ENCODE data around the gene COL23A1.

Gene COL23A1

DNA sequence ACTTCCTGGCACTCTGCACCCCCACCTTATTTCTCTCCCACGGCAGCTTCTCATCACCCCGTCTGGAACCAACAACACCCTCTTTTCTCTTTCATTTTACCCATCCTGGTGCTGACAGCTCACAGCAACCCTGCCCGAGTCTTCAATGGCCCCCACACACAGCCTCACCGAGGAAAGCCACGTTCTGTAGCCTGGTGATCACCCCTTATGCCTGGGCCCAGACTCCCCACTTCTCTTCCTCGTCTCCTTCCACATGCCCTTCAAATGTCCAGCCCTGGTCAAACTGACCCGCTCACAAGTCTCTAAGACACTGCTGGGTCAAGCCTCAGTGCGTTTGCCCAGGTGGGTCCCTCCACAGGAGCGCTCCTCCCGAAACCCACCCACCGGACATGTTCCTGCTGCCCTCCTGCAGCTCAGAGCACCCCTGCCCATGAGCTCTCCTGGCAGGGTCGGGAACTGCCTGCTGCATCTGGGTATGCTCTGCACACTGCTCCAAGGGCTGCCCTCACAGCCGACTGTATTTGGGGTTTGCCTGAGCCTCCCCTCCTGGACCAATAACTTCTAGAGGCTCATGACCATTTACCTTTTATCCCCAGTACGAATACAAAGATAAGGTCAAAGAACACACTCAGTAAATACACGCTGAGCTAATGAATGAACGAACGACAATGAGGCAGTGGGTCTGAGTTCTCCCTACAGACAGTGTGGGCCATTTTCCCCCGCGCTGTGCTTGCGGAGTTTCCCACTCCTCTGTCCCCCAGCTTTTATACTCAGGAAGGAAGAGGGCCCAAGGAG is 202.9 kb downstream of the COL23A1 start:
- no peak for DNase-seq

DNA sequence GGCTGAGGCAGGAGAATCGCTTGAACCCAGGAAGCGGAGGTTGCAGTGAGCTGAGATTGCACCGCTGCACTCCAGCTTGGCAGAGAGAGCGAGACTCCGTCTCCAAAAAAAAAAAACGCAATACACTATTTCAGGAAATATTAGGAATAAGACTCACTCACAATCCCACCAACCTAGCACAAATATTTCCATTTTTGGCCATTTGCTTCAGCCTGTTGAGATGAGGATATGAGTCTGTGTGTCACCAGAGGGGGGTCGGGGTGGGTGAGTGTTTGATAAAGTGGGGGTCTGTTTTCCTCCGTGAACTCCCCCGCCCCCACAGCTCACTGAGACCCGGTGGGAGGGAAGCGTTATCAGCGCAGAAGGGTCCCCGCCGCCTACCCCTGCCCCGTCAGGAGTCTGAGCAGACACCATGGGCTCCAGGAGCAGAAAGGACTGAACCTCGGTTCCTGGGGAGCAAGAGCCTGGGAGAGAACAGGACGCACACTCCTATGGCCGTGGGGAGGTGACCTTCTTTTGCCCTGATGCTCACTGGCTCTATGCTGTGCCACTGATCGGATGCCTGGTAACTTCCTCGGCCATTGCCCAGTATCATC is 203.8 kb downstream of the COL23A1 start:
- DNase-seq: no peak

DNA sequence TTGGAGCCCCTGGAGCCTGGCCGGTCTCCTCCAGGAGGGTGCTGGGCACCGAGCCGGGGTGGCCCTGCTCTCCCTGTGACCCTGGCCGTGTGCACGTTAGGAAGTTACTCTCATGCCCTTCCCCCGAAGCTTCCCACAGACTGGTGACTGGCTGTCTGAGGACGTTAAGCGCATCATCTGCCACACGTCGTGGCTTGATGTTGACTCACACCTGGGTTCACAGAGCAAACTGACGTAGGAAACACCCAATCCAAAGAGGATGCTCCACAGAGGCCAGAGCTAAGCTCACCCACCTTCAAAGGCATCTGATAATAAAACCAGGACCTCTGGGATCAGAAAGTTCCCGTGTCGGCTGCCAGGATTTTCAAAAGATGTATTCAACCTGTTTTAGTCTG is 204.7 kb downstream of the COL23A1 start:
- no peak for DNase-seq

DNA sequence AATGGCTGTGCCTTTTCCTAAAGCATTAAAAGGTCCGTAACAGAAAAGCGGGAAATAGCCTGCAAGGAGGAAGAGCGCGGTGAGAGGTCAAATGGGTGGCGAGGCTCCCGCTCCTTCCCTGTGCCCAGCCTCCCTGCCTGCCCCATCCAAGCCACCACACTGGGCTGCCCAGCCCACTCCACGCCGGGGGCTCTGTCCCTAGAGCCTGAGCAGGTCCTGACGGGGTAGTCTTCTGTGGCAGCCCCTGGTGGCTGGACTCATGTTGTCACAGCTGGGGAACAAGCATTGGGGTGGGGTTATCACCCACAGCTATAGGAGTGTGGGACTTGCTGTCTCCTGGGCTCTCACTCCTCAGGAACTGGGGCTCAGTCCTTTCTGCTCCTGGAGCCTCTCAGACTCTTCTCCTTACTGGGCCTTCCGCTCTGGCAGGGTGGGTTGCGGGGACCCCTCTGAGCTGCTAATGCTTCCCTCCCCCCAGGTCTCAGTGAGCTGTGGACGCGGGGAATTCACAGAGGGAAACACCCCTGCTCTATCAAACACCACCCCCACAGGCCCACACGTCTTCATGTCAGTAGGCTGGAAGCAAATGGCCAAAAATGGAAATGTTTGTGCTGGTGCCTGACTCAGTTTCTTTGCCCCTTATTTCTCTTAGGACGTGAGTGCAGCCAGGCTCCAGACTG is 205.2 kb downstream of the COL23A1 start:
- no peak for DNase-seq

DNA sequence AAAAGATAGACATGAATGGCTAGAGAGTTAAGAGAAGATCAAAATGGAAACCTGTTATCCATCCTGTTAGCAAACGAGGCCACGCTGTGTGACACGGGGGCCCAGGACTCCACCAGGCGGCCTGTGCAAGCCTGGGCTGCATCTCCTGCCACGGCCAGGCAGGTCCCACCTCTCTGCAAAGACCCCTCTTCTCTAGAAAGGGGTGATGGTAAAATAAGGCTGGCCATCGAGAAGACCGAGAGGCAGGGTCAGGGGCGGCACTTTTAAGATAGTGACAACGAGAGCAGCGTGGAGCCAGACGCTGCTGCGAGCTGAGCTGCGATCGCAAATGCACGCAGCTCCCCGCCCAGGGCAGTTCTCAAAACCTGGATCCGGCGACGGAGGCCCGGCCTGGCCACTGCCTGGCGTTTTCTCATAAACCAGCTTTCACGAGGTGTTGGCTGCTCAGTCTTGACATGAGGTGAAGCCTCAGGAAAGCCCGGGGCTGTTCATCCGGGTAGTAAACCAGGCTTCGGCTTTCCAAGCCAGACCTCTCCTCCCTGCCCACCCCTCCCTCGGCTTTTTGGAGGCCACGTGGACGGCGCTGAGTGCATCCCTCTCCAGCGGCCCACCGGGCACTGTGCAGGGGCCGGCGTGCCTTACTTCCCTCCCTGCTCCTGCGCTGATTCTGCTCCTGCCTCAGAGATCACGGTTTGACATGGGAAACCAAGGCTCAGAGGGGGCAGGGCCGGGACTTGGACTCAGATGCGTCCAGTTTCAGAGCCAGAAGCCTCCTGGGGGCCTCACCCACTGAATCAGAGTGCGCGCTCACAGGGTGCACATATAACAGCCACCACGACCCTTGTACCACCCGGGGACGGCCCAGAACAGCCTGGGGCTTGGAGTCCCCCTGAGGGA is 206.0 kb downstream of the COL23A1 start:
- DNase-seq: no peak

DNA sequence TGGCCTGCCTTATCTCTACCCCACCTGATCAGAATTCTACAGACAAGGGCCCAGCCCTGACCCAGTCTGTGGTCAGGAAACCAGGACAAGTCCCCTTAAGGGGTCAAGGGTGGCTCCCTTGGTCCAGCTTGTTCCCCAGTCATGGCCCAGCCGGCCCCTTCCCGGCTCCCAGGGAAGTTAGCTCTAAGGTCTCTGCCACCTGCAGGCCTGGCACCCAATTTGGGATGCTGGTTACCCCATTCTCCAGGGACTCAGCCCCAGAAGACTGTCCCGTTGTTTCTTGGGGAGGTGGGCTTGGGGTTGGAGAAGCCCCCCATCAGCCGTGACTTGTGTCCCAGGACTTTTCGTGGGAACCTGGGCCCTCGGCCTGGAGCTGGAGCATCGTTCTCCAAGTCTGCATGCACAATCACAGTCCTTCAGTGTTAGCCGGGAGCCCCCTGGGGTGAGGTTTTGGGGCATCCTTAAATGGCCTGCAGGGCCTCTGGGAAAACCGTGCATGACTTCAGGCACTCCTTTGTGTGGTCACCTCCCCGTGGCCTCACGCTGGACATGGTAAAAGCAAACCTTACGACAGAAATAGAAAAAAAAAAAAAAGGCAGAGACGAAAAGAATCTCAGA is 206.8 kb downstream of the COL23A1 start:
- no peak for DNase-seq

DNA sequence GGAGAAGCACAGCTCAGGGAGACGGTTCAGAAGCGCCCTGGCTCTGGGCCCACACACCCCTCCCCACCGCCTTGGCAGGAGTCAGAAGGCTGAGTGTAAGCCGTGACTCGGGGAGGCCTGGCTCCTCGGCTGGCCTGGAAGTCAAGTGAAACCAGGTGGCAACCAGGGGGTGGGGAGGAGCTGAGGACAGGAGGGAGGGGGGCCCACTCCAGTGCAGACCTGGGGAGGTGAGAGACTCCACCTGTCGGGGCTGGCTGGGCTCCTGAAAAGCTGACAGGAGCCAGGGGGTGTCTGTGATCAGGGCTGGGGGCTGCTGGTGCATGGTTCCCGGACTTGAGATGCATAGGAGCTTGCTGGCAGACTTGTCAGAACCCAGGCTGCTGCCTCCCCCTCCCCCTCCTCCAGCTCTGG is 207.4 kb downstream of the COL23A1 start:
- no peak for DNase-seq

DNA sequence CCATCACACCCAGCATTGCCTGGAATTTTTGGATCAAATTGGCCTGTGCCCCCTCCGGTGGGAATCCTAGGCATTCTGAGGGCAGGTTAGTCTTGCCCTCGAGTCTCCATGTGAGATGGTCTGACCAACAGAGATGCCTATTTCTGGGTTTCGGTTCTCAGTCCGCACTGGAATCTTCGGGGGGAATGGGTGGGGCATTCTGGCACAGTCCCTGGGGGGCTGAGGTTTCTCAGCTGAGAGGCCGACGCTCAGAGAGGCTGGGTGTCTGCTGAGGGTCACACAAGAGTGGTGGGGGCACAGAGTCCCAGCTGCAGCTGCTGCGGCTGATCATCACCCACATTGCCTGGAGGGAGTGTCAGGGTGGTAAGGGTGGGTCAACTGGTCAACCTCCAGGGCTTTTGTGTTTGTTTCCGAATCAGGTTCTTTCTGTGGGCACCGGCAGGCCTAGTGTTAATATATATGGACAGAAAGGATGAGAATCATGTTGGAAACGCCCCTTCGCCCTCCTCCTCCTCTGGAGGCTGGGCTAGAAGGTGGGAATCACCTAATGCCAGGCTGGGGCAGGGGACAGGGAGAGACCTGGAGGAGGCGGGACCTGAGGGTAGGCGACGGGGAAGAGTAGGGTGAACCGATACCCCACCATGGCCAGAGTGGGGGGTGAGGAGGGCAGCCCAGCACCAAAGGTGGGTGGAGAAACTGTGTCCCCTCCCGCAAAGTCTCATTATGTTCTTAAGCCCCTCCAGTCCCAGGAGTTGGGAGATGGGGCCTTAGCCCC is 208.1 kb downstream of the COL23A1 start:
- no peak for DNase-seq

DNA sequence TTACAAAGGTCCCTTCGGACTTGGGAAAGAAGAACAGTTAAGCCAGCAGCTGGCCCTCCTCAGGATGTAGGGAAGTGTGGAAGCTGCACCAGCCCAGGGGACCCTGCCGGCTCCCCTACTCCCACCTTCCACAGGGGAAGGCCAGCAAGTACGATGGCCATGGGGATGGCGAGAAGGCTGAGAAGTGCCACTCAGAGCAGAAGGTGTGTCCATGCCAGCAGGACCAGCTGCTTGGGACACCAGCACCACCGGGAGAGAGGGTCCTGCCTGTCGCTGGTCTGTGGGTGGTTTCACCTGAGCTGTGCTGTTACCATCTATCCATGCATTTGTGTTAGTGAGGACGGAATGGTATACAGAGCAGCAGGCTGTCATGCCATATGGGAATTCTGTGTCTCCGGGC is 209.0 kb downstream of the COL23A1 start:
- no peak for DNase-seq

DNA sequence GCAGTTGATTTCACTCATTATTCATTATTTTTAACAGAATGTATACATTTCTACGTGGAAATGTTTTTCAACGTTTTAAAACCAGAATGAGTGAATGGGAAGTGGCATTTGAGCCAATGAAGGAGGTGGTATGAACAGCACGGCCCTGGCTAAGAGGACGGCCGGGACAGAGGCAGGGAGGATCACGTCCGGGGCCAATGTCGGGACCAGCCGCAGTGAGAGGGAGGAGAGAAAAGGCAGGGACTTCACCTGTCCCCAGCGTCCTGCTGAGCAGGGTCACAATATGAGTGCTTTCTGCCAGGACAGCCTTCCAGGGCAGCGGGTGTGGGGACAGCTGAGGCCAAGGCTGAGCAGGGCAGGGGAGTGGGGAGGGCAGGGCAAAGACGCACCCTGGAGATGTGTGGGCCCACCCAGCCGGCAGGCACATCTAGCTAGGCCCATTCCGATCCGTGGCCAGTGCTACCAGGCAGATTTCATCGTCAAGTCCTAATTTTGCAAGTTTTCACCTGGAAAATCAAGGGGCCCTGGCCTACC is 209.6 kb downstream of the COL23A1 start:
- DNase-seq: no peak

DNA sequence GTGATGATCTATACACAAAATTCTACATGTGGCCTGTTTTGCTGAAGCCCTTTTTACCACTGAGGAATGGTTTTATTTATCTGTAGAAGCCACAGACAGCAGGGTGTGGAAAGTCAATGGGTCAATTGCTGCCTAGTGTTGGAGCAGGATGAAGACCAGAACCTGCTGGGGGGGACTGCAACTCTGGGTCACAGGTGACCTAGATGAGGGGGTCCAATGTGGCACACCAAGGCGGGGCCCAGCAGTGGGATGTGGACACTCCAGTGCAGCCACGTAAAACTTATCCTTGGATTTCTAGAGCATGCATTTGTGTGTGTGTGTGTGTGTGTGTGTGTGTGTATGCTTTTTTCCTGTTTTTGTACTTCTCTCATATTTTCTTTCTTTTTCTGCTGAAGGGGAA is 210.1 kb downstream of the COL23A1 start:
- no peak for DNase-seq

DNA sequence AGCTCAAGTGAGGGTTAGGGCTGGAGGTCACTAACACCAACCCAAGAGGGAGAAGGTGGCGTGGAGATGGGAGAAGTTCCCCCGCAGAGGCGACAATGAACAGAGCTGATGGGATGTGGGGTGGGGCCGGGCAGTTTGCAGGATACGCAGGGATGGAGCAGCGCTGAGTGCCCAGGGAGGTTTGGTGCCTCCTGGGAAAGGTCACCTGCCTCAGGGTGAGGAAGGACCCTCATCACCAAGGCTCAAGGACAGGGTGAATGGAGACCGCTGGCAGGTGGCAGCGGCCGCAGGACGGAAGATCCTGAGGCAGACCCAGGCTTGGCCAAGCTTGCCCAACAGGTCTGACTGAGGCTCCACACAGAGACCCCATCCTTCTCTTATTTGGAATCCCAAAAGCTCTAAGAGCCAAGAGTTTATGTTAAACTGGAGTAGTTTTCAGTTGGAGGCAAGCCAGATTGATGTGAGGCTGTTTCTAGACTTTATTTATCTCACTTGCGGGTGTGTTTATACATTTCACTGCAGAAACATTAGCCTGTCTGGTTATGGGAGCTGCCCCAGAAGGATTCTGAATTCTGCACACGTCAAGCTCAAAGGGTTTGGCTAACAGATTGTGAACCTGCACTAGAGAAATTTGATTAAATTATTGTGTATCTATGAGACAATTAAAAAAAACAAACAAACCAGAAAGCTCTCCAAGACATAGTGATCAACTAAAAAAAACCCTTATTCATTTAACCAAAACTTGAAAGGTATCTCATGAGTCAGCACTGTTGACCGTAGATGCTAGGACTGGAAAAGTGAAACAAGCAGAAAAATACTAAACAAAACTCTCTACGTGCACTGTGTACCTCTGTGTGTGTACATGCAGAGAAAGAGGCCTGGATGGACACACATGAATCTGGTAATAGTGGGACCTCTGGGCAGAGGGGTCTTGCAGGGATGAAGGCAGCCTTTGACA is 211.4 kb downstream of the COL23A1 start:
- DNase-seq: no peak

DNA sequence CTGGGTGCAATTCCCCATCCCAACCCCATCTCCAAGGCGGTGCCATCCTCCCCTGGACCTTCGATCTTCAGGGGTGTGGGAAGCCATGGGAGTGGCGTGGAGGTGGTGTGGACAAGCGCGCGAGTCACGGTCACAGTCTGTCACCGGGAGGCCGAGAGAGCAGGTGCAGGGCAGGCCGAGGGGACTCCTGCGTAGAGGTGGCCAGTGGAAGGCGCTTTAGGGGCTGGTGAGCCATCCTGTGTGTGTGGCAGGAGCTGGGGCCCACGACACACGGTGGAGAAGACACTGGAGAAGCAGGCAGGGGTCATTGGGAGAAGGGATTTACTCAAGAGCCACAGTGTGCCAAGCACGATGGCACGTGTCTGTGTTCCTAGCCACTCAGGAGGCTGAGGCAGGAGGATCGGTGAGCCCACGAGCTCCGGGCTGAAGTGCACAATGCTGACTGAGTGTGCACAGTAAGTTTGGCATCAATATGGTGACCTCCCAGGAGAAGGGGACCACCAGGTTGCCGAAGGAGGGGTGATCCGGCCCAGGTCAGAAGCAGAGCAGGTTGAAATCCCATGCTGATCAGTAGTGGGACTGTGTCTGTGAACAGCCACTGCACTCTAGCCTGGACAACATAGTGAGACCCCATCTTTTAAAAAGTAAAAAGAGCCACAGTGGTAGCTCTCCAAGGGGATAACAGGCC is 212.5 kb downstream of the COL23A1 start:
- no peak for DNase-seq

DNA sequence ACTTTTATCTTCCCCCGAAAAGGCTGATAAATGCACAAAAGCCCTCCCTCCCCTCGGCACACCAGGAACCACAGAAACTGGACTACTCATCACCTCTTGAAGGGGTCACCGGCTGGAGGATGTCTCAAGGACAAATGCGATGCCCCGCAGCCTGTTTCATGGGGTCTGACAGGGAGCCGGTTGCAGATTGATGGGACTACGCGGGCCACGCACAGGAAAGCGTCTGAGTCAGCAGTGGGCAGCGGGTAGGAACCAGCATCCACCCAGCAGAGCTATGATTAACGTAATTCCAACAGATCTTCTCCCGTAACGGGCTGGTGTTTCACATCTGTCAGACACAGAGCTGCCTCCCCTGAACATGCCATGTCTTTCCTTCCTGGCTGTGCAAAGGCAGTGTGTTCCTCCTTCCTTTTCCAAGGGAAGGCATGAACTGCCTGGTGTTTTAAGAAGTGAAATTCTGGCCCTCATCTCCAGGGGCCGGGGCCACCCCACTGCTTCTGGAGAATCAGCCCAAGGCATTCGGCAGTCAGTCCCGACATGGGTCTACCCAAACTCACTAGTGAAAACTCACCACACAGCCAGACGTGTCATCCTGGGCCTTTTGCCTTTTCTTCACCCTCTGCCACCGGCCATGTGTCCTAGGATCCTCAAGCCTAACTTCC is 213.1 kb downstream of the COL23A1 start:
- no peak for DNase-seq

DNA sequence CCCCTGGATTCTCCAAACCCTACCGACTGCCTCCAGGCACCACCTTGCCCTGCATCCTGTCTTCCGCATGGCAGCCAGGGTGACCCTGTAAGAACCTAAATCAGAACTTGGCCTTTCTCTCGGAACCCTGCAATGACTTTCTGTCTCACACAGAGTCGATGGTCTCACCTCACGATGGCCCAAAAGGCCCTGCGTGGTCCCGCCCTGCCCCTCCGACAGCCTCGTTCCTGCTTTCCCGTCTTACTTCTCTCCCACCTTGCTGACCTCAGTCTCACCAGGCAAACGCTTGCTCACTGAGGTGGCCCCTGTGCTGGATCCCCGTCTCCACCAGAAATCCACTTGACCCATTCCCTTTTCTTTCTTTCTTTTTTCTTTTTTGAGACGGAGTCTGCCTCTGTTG is 214.8 kb downstream of the COL23A1 start:
- DNase-seq: no peak

DNA sequence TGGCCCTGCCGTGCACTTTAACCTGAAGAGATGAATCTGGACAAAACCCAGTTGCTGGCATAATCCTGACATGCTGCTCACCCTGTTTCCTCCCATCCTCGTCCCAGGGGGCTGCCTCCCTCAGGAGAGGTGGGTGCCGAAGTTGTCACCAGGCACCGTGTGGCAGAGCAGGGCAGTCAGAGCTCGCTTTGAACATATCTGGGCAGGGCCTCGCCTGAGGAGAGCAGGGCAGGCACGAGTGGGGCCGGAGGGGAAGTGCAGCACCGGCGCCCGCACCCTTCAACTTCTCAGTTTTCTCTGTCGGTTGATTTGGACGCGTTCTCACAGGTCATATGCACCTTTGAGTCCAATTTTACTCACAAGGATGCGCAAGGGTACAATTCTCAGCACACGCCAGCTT is 216.5 kb downstream of the COL23A1 start:
- DNase-seq: no peak

DNA sequence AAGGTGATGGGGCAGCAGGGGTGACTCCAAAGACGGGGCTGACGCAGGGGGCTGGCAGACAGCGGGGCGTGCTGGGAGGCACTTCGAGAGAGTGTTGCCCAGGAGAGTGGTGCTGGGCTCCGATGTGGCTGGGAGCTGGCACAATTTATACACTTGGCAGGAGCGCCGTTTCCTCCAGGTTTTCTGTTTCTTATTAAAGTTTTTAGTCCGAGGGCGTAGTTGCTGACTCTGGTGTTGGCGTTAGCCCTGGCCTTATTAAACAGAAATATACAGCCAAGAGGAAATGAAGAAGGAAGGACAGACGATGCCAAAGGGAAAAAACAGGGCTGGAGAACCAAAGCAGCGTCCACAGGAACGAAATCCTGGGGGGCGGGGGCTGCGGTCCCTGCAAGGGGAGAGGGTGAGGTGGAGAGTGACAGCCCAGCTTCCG is 218.0 kb downstream of the COL23A1 start:
- no peak for DNase-seq

DNA sequence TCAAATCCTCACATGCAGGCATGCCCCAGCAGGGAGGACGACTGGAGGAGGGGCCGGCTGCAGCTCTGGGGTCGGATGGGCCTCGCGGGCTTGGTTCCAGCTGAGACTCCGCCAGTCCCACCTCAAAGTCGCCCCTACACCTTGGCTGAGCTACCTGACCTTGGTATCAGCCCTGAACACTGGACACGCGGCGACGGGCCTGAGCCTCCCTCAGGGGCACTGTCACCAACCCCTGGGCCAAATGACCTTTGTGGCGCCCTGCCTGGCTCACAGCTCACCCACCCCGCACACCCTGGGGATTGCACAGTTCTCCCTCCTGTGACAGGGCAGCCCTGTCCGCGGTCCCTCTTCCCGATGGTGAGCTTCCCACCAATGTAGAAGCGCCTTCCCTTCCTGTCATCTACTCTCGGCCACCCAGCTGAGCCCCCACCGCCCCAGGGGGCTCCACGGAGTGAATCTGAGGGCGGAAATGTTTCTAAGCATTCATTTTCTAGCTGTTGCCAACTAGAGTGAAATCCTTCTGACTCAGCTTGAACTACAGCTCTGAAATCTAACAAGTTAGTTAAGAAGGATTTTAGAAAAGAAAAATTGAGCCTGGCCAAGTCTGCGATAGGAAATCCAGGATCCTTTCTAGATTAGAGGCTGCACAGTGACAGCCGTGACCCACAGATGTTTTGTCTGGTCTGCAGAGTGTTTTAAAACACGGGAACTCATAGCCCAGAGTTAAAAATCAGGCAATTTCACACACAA is 218.7 kb downstream of the COL23A1 start:
- no peak for DNase-seq

All from NCI-H526 (cell line).